ENCODE measurements around the gene TMEM53.

- no peak for TF ChIP-seq CTCF (IDR thresholded peaks at IDR 0.05)
- no peak for TF ChIP-seq POLR2A (IDR thresholded peaks at IDR 0.05)
These were observed 67.5 kb downstream of the TMEM53 start for GRCh38 chr1:44606701-44607281.
